GM12878 (cell line): ENCODE measurements around the gene IFITM2. TPM values are rescaled to one million over a fixed set of nuclear protein-coding genes. Genes with fewer than 3 reads are reported as not detected.
"Not testable (repeated sequence)": the region's sequence is repeated elsewhere in the genome, so short reads cannot be mapped to it uniquely, and the experiment has no call there.

Source experiments
- ATAC-seq: fragments of 200-7000 bp; cut with Tn5 transposase; 3 replicates; pipeline ENCODE4 v1.9.1; 2020; ENCODE audit warnings: mild to moderate bottlenecking, moderate library complexity
- BruUV-seq: library from RNA; stranded (reverse); fragments of 400-500 nt; replicated peaks from 2 replicates; lab custom pipeline; 2021; lab: Mats Ljungman, UMichigan
- CTCF ChIA-PET: fragments of 300-600 bp; sonication (Branson Sonifier 250); formaldehyde crosslinking; extraction: SDS; loops from one replicate; lab custom pipeline; 2021; ENCODE audit warnings: inconsistent platforms; lab: Yijun Ruan, JAX
- POLR2A ChIA-PET: fragments of 350-600 bp; formaldehyde crosslinking; extraction: SDS; loops from one replicate; lab custom pipeline; 2021; ENCODE audit warnings: inconsistent platforms; lab: Charles Lee
- RAD21 ChIA-PET: fragments of 300-600 bp; sonication (Branson Sonifier 250); formaldehyde crosslinking; loops from one replicate; lab custom pipeline; 2023; ENCODE audit warnings: antibody characterized with exemption; ENCODE audit not compliant: unreplicated experiment; lab: Charles Lee
- SMC1A ChIA-PET: fragments of 300-600 bp; sonication (Branson Sonifier 250); formaldehyde crosslinking; loops from one replicate; lab custom pipeline; 2023; ENCODE audit not compliant: unreplicated experiment, uncharacterized antibody; lab: Charles Lee
- DNase-seq: peaks from one replicate; pipeline ENCODE4 v3.0.0-alpha.2; 2011; ENCODE audit warnings: low read depth, low spot score
- FAIRE-seq: peaks from 3 replicates; lab custom pipeline; 2011; peaks lifted over from hg19 to GRCh38; lab: Jason Lieb, UNC
- H2AFZ ChIP-seq: 2 replicates; pipeline ENCODE4 v1.6.0; 2011; ENCODE audit warnings: low read depth, low read length, control low read depth; ENCODE audit not compliant: control insufficient read depth
- H3K27ac ChIP-seq: 2 replicates; pipeline ENCODE4 v1.5.1; 2011; ENCODE audit warnings: control low read depth; ENCODE audit not compliant: control insufficient read depth, insufficient read depth
- H3K27me3 ChIP-seq, 2 experiments: replicated peaks in 1 of 2; 2 replicates each; pipeline versions ENCODE4 v1.6.0 to v1.6.1; 2011; ENCODE audit warnings: low read length in 1 of 2; ENCODE audit not compliant: control insufficient read depth in 2 of 2, insufficient read depth in 2 of 2
- H3K36me3 ChIP-seq, 2 experiments: 2 replicates each; pipeline ENCODE4 v1.5.1; 2011; ENCODE audit warnings: low read length in 1 of 2; ENCODE audit not compliant: control insufficient read depth in 2 of 2, insufficient read depth in 2 of 2
- H3K4me1 ChIP-seq: 2 replicates; pipeline ENCODE4 v1.6.1; 2011; ENCODE audit warnings: mild to moderate bottlenecking, low read length, moderate library complexity, mixed read lengths; ENCODE audit not compliant: control insufficient read depth, insufficient read depth
- H3K4me2 ChIP-seq: 2 replicates; pipeline ENCODE4 v1.6.0; 2011; ENCODE audit warnings: control low read depth; ENCODE audit not compliant: control insufficient read depth, insufficient read depth
- H3K4me3 ChIP-seq: fragments of 200-600 bp; sonication (generic); 2 replicates; pipeline ENCODE4 v1.5.1; 2016
- H3K79me2 ChIP-seq: 2 replicates; pipeline ENCODE4 v1.6.0; 2011; ENCODE audit warnings: low read length; ENCODE audit not compliant: control insufficient read depth, insufficient read depth
- H3K9ac ChIP-seq: 2 replicates; pipeline ENCODE4 v1.8.0; 2011; ENCODE audit warnings: low read length, control low read depth, mixed read lengths; ENCODE audit not compliant: control insufficient read depth, insufficient read depth
- H3K9me3 ChIP-seq: replicated peaks from 3 replicates; pipeline ENCODE4 v1.5.1; 2011; ENCODE audit warnings: mild to moderate bottlenecking, low read length; ENCODE audit not compliant: control insufficient read depth, insufficient read depth
- H4K20me1 ChIP-seq: 2 replicates; pipeline ENCODE4 v1.6.0; 2011; ENCODE audit not compliant: control insufficient read depth, insufficient read depth
- IKZF2 ChIP-seq, 2 experiments: fragments of 450-650 bp; IDR thresholded peaks; 2 replicates each; pipeline ENCODE4 v1.6.1; 2017; ENCODE audit warnings: mild to moderate bottlenecking in 2 of 2, moderate library complexity in 2 of 2
- WGBS: methylation state at CpG from one replicate; pipeline ENCODE4 v1.1.6; 2016; ENCODE audit warnings: low lambda C conversion rate; ENCODE audit not compliant: insufficient replicate concordance, insufficient coverage; ENCODE audit errors: missing lambda C conversion rate; 5-methylcytosine and 5-hydroxymethylcytosine counted together
- in situ Hi-C: fragments of 300-500 bp; cut with MboI; formaldehyde crosslinking; loops from 9 replicates; pipeline ENCODE4 v1.14.3; 2018; ENCODE audit warnings: mixed read lengths
- intact Hi-C: fragments of 100-400 bp; cut with micrococcal nuclease; formaldehyde crosslinking; loops from one replicate; pipeline ENCODE4 v1.14.2; 2022; ENCODE audit not compliant: unreplicated experiment
- polyA plus RNA-seq, 11 experiments: library from polyadenylated mRNA; depleted of rRNA in 4 of 11; unstranded in 6 of 11; stranded (reverse) in 5 of 11; fragments of >200 nt; fragmentation: Nextera tagmentation in 4 of 11; fragmentation: Illumina TruSeq in 1 of 11; extraction: Ambion mirVana in 4 of 11; extraction: Trizol in 1 of 11; gene quantifications; 1 replicate in 1 of 11; 2 replicates in 10 of 11; pipeline versions ENCODE4 v1.2.1 to v1.2.3, GENCODE V29; 2011 to 2016; ENCODE audit warnings: inconsistent platforms in 2 of 11, missing spikeins in 2 of 11, low read depth in 1 of 11
- total RNA-seq, 4 experiments: library from RNA; depleted of rRNA in 3 of 4; stranded (reverse); fragments of >200 nt in 3 of 4; fragmentation: Illumina TruSeq in 1 of 4; extraction: Trizol in 1 of 4; gene quantifications; 2 replicates each; pipeline versions ENCODE4 v1.2.1 to v1.2.3, GENCODE V29; 2013 to 2021

IFITM2 gene
- total and polyA plus RNA-seq, 10 of the 15 experiments (the other 5 are each of a cell fraction or from before 2014, with no cell fraction given), result 116 to 3,672 (median 724) TPM

DNA sequence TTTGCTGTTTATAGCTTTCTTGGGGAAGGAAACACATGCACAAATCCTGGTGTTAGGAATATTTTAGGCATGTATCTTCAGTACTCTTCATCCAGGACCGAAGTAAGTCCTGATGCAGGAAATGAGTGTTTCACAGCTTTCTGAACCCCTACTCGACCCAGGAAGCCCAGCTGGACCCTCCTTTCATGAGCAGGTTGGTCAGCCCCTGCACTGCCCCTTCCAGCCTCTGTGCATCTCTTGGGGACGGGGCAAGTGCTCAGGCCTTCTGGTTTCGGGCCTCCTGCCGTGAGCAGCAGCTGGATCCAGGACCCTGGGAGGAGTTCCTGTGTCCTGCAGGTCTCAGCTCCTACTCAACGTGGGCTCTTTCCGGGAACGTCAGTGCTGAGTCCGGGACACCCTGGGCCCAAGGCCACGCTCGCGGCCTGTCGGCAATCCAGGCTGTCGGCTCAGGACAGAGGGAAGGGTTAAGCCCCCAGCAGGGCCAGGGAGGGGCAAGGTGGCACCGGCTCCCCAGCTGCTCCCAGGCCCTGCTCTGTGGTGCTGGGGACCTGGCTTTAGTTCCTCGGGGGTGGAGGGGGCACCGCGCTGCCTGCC is 2.5 kb downstream of the IFITM2 start:
- WGBS, result 12% methylated on average over 5 of the region's 18 CpGs
- Histone ChIP-seq H3K4me3 (peak overlapping the region; percentile 85; the same call in 1 of the 2 replicates), H3K9ac (peak overlapping the region; percentile 84), H3K27ac (peak overlapping the region; percentile 86; the same call in 1 of the 2 replicates), H3K4me1 (peaks cover 13% of the 10 kb centered on the region), H3K4me2 (peak overlapping the region; percentile 71), H3K79me2 (peaks cover 57% of the 10 kb centered on the region)
- ChIA-PET POLR2A (interaction anchor here (0.8 to 2.1 kb wide), 8 partner anchors 7 to 195 kb away, joined by 3 to 20 read pairs (median 6); no protein-coding TSS in a partner anchor), RAD21 (interaction anchor here (1.1 to 1.9 kb wide), 4 partner anchors 17 to 59 kb away, joined by 3 to 16 read pairs (median 8); no protein-coding TSS in a partner anchor), CTCF (interaction anchor here (1.2 to 2.1 kb wide), 5 partner anchors 20 to 73 kb away, joined by 3 to 17 read pairs (median 6); partner anchors contain the start of gene PSMD13), SMC1A (interaction anchor here (0.6 to 2.0 kb wide), 8 partner anchors 18 to 139 kb away, joined by 3 to 14 read pairs (median 4); no protein-coding TSS in a partner anchor)
- ATAC-seq, result 0 out of 3 replicates have a peak, but pooled peaks have one; percentile 4
- FAIRE-seq, DNase-seq, H4K20me1 ChIP-seq, in situ Hi-C loops, H3K27me3 ChIP-seq, H3K36me3 ChIP-seq, H2AFZ ChIP-seq, H3K9me3 ChIP-seq, BruUV-seq: not testable (repeated sequence)
- intact Hi-C loops, result loop anchor here (2.0 to 10.0 kb wide), 3 partner anchors 103 to 209 kb away; partner anchors contain the start of genes ANO9, BET1L and RIC8A
- 0 out of 4 replicates have a peak, but pooled peaks of 1 of the 2 experiments have one; percentile 15 for TF ChIP-seq IKZF2 (IDR thresholded peaks at IDR 0.05)

DNA sequence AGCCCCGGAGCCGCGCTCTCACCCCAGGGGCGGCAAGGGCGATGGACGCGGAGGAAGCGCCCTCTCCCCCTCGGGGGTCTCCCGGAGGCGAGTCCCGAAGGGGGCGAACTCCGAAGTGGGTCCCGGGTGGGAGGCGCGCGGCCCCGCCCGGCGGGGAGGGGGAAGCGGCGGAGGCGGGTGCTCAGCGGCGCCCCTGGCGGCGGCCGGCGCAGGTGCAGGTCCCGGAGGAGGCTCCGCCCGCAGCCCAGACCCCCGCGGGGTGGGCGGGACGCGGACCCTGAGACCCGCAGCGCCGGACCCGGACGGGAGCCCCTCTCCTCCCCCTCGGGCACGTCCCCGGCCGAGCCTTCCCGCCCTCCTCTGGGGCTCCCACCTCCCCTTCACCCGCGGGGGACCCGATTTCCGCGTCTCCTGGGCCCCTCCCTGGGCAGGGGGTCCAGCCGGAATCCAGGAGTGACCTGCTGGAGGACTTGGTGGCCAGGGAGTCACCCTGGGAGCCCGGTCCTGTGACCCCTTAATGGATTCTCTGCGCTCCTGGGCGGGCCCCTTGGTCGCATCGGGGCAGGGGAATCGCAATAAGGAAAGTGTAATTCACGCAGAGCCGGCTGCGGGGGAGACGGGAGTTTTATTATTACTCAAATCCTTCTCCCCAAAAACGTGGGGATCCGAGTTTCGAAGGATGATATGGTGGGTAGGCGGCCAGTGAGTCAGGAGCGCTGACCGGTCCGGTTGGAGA is 3.6 kb downstream of the IFITM2 start:
- H4K20me1 ChIP-seq, H2AFZ ChIP-seq, FAIRE-seq, H3K36me3 ChIP-seq, DNase-seq, H3K9me3 ChIP-seq, BruUV-seq, H3K4me2 ChIP-seq, in situ Hi-C loops, H3K27me3 ChIP-seq, intact Hi-C loops: not testable (repeated sequence)
- Histone ChIP-seq H3K79me2 (peaks cover 68% of the 10 kb centered on the region), H3K4me1 (peaks cover 13% of the 10 kb centered on the region), H3K9ac (peak overlapping the region; percentile 99), H3K27ac (peak overlapping the region; percentile 98), H3K4me3 (peak overlapping the region; percentile 75; the same call in 1 of the 2 replicates)
- ChIA-PET POLR2A (interaction anchor here (1.5 to 2.2 kb wide), 3 partner anchors 40 to 44 kb away, joined by 7 to 24 read pairs (median 15); no protein-coding TSS in a partner anchor), SMC1A (interaction anchor here (2.1 to 2.7 kb wide), 3 partner anchors 18 to 44 kb away, joined by 6 to 19 read pairs (median 19); no protein-coding TSS in a partner anchor), CTCF (interaction anchor here (1.7 to 2.6 kb wide), 4 partner anchors 16 to 44 kb away, joined by 5 to 24 read pairs (median 10); no protein-coding TSS in a partner anchor), RAD21 (interaction anchor here (1.6 to 2.6 kb wide), 3 partner anchors 19 to 61 kb away, joined by 6 to 21 read pairs (median 8); no protein-coding TSS in a partner anchor)
- peak; percentile 23 for ATAC-seq
- 1% methylated on average over 8 of the region's 71 CpGs for WGBS
